Measurements from ENCODE around the gene CNTNAP2.

DNA sequence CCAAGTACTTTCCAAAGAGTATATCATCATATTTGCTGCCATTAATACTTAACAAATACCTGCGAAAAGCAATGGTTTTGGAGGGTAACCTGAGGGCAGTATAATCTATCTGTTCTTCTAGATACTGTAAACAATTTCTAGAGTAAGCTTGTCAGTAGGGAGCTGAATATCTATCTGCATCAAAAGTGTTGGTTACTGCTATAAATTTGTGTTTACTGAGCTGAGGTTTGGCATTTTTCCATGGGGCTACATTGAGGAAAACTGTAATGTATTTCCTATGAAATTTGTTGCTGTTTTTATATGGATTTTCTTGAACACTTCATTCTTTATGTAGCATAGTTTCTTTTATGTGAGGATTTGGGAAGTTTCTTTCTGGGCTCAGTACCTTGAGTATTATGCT is 913.4 kb downstream of the CNTNAP2 start:
- TF ChIP-seq CTCF (conservative IDR thresholded peaks at IDR 0.05 in 1 of 2, IDR thresholded peaks at IDR 0.05 in 1 of 2; ENCODE audit: low read depth in 1 of 2, low read length in 2 of 2) (no peak), EZH2 (IDR thresholded peaks at IDR 0.05; ENCODE audit: low read length, missing control alignments) (no peak)

Data from fibroblast of lung (primary cell).